ENCODE measurements around the gene TMEM161A.
"Not testable (repeated sequence)": the region's sequence is repeated elsewhere in the genome, so short reads cannot be mapped to it uniquely, and the experiment has no call there.

The TMEM161A gene

GRCh38 chr19:19121371-19121770, 16.9 kb downstream of the TMEM161A start:
- no peak for DNase-seq (ENCODE audit: low read depth)

- no peak for DNase-seq (ENCODE audit: low read depth)
Measured at GRCh38 chr19:19120308-19121231, 17.7 kb downstream of the TMEM161A start.

DNA sequence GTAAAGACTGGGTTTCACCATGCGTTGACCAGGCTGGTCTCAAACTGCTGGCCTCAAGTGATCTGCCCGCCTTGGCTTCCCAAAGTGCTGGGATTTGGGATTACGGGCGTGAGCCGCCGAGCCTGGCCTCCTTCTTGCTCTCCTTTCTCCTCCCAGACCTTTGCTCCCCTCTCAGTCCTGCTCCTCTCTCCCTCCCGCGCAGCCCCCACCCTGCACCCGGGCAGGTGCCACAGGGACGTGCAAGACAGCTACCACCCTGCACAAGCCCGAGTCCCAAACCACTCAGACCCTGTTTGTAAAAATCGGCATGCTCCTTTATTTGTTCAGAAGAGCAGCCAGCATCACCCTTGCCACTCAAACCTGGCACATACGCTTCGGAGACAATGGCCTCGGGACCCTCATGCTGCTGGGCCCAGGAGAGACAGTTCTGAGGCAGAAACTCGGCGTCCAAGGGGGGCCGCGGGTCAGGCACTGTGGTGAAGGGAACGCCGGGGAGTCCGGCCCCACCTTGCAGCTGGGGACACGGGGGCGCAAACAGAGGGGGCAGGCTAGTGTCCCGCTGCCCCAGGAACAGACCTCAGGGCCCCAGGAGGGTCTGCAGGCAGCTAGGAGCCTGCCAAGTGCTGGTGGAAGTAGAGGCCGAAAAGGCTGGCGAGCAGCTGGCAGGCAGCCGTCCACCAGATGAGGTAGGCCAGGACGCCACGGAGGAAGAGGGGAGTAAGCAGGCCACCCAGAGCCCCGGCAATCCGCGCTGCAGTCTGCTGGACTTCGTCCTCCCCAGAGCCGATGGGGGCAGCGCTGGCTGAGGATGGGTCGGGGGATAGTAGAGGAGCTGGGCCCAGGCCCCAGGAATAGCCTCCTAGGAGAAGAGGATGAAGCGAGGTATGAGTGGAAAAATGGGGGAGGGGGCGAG, 18.7 kb downstream of the TMEM161A start:
- no peak for DNase-seq (ENCODE audit: low read depth)

DNA sequence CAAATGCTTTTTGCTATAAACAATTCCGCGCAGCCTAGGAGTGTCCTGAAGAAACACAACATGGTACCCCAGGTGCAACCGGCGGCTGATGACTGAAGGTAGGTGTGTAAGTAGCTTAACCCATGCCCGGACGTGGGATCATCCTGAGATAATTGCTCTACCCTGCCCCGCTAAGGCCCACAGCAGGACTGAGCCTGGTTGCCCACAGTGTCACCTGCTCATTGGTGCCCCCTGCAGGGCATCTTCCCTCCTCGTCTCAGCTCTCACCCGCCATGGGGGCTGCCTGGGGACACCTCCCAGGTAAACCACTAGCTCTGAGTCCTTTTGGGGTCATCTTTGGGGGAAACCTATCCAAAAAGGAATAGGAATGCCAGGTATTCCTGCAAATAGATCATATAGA, 22.3 kb downstream of the TMEM161A start:
- no peak for DNase-seq (ENCODE audit: low read depth)

DNA sequence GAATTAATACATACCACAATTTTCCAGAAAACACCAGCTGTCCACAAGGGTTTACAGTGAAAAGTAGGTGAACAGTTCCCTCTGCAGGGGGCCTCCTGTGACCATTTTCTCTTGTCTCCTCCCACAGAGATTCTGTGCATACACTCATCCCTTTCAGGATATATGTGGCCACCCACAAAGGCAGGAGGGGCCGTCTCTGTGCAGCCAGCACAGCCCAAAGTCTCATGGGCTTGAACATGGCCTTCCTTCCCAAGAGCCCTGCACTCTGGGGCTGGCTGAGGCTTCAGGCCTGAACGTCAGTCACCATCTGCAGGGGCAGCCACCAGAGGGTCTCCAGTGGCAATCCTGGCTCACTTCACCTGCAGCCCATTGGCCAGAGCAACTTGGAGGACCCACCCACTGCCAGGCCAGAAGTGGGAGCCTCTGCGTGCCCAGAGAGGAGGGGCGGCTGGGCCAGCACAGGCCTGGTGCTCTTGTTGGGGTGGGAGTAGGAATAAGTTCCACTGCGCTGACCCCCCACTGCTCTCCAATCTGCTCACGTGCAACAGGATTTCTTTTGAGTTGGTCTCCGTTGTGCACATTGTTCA, 25.1 kb downstream of the TMEM161A start:
- DNase-seq (ENCODE audit: low read depth): no peak

GRCh38 chr19:19111967-19112580, 26.2 kb downstream of the TMEM161A start:
- no peak for DNase-seq (ENCODE audit: low read depth)

GRCh38 chr19:19111136-19111835, 27.0 kb downstream of the TMEM161A start:
- DNase-seq (ENCODE audit: low read depth): no peak

GRCh38 chr19:19110410-19111135, 27.7 kb downstream of the TMEM161A start:
- no peak for DNase-seq (ENCODE audit: low read depth)

DNA sequence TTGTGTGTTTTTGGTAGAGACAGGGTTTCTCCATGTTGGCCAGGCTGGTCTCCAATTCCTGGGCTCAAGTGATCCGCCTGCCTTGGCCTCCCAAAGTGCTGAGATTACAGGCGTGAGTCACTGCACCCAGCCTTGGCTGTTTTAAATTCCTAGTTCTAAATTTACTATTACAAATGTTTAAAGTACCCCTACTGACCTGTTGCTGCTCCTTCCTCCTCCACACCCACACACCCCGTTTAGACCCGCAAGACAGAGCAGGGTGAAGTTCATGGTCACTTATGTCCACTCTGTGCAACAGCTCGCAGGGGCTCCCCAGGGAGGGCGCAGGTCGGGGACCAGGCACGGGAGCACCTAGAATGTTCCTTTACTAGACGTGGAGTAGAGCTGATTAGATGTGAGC, 28.7 kb downstream of the TMEM161A start:
- DNase-seq (ENCODE audit: low read depth): no peak

DNA sequence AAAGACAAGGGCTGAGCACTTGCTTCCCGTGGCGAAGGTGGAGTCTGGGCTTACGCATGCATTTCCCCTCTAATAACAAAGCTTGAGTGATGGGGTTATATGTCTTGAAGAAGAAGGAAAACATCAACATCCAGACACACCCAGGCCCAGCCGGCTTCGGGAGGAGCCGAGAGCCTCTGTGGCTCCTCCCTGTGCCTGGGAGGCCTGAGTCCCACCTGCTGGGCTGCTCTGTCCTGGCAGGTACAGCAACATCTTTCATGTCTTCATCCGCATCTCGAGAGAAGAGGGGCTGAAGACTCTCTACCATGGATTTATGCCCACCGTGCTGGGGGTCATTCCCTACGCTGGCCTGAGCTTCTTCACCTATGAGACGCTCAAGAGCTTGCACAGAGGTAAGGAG, 30.6 kb downstream of the TMEM161A start:
- no peak for DNase-seq (ENCODE audit: low read depth)

GRCh38 chr19:19106938-19107337, 31.3 kb downstream of the TMEM161A start:
- DNase-seq (ENCODE audit: low read depth): not testable (repeated sequence)

- no peak for DNase-seq (ENCODE audit: low read depth)
Measured at GRCh38 chr19:19106056-19106551, 32.2 kb downstream of the TMEM161A start.

- no peak for DNase-seq (ENCODE audit: low read depth)
Measured at GRCh38 chr19:19105365-19106055, 32.8 kb downstream of the TMEM161A start.

DNA sequence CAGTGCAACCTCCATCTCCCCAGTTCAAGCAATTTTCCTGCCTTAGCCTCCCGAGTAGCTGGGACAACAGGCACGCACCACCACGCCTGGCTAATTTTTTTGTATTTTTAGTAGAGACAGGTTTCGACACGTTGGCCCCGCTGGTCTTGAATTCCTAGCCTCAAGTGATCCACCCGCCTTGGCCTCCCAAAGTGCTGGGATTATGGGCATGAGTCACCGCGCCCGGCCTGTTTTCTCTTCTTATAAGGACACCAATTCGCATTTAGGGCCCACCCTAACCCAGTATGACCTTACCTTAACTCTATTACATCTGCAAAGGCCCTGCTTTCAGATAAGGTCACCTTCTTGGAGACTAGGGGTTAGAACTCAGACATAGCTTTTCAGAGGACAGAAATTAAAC, 35.1 kb downstream of the TMEM161A start:
- DNase-seq (ENCODE audit: low read depth): no peak

- not testable (repeated sequence) for DNase-seq (ENCODE audit: low read depth)
Measured at GRCh38 chr19:19102566-19102965, 35.7 kb downstream of the TMEM161A start.

DNA sequence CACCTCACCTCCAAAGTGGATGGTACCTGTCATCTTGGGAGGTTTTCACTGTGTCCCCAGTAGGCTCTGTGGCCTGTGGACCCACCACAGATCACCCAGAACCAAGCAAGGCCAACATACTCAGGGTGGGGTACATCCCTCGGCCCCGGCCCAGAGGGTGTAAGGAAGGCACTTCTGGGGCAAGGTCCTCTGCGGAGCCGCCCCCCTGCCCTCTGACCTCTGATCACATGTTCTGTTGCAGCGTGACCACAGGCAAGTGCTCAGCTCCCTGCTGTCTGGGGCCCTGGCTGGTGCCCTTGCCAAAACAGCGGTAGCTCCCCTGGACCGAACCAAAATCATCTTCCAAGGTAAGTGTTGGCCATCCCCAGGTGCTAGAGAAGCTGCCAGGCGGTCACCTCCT, 36.7 kb downstream of the TMEM161A start:
- no peak for DNase-seq (ENCODE audit: low read depth)

GRCh38 chr19:19098703-19099632, 39.3 kb downstream of the TMEM161A start:
- no peak for DNase-seq (ENCODE audit: low read depth)

- DNase-seq (ENCODE audit: low read depth): no peak
Measured at GRCh38 chr19:19098084-19098702, 40.1 kb downstream of the TMEM161A start.

All from CMK (cell line).